ENCODE data around the gene EEF2K. TPM values are rescaled to one million over a fixed set of nuclear protein-coding genes. Genes with fewer than 3 reads are reported as not detected.

The EEF2K gene
- total RNA-seq, 1 experiment from 2014 or later: 31.8 TPM

DNA sequence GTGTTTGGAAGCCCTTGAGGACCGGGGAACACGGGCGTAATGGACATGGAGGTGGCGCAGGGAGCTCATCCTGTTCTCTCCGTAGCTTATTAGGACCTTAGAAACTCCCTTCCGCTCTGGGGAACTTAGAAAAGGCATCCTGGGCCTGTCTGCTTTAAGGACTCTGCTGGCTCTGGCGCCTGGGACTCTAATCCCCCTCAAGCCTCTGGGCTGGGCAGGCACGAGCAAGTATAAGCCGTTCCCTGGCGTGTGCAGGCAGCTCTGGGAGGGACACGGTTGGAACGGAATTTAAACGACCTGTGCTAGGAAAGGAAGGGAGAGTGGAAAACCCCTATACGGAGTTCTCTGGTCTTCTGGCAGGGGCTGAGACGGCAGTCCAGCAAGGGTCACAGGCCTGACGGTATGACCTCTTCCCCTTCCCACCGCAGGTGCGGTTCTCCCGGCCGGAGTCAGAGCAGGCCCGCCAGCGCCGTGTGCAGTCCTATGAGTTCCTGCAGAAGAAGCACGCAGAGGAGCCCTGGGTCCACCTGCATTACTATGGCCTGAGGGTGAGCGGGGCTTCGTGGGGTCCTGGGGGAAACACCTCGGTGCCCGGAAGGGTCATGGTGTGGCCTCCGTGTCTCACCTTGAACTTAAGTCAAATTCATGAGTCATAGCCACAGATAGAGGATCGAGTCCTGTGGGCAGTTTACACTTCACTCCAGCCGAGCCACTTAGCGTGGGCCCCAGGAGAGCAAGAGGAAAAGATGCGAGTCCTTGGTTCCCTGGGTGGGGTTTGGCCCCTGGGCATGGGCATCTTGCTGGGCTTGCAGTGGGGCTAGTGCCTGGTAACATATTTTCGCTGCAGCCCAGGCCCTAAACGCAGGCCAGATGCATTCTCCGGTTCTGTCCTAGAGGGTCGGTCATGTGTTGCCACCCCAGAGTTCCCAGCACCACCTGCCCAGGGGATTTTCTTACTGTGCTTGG lies 108.9 kb downstream of the EEF2K start:
- H3K9me3 Mint-ChIP-seq (ENCODE audit: low read depth, unreplicated experiment): no peaks in the 10 kb centered on the region
- H3K4me1 Mint-ChIP-seq (ENCODE audit: low read depth, unreplicated experiment): no peaks in the 10 kb centered on the region
- no peak for TF ChIP-seq CTCF (IDR thresholded peaks at IDR 0.05; ENCODE audit: unreplicated experiment)
- no peak overlapping the region for H3K27ac Mint-ChIP-seq (ENCODE audit: unreplicated experiment)
- CTCF ChIA-PET: no interaction called here
- intact Hi-C loops (cut with micrococcal nuclease; ENCODE audit: unreplicated experiment): no loop called here
- DNase-seq: no peak
- H3K27me3 Mint-ChIP-seq (ENCODE audit: unreplicated experiment): no peaks in the 10 kb centered on the region
- peaks cover 82% of the 10 kb centered on the region for H3K36me3 Mint-ChIP-seq (ENCODE audit: insufficient read depth, unreplicated experiment)
- no peak overlapping the region for H3K4me3 Mint-ChIP-seq (ENCODE audit: low read depth, unreplicated experiment)
- BruUV-seq (replicated peaks): no TSS peak

DNA sequence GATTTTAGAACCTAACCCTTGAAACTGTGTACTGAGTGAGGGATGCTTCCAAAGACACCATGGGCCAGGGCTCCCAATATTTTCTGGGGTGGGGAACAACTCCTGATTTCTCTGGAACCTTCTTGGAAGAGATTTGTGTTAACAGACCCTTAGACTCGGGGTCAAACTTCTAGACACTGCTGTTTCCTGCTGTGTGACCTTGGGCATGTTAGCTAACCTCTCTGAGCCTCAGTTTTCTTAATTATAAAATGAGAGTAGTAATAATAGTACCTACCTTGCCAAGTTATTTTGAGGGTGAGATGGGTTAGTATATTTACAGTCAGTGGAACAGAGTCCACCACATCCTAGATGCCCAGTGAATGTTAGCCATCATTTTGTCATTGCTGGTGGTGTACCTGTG lies 109.9 kb downstream of the EEF2K start:
- no peak overlapping the region for H3K27ac Mint-ChIP-seq (ENCODE audit: unreplicated experiment)
- CTCF ChIA-PET: no interaction called here

DNA sequence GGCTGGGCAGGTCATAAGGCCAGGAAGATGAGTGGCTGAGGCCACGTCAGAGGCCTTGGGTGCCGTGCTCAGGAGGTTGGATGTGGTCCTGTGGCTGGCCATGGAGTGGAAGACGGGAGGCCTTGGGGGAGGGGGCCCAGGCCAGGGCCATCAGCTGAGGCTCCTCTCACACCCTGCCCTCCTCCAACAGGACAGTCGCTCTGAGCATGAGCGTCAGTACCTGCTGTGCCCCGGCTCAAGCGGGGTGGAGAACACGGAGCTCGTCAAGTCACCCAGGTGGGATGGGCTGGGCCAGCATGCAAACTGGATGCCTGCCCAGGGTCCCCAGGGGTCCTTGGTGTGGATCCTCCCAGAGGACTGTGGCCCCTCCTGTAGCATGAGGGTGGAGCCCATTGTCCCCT lies 110.3 kb downstream of the EEF2K start:
- no peaks in the 10 kb centered on the region for H3K4me1 Mint-ChIP-seq (ENCODE audit: low read depth, unreplicated experiment)
- intact Hi-C loops (cut with micrococcal nuclease; ENCODE audit: unreplicated experiment): no loop called here
- peaks cover 88% of the 10 kb centered on the region for H3K36me3 Mint-ChIP-seq (ENCODE audit: insufficient read depth, unreplicated experiment)
- H3K27ac Mint-ChIP-seq (ENCODE audit: unreplicated experiment): no peak overlapping the region
- CTCF ChIA-PET: interaction anchor here (0.5 kb wide), 1 partner anchor 92 kb away, joined by 3 read pairs; no protein-coding TSS in a partner anchor
- H3K4me3 Mint-ChIP-seq (ENCODE audit: low read depth, unreplicated experiment): no peak overlapping the region
- H3K27me3 Mint-ChIP-seq (ENCODE audit: unreplicated experiment): no peaks in the 10 kb centered on the region
- no TSS peak for BruUV-seq (replicated peaks)
- TF ChIP-seq CTCF (IDR thresholded peaks at IDR 0.05; ENCODE audit: unreplicated experiment): no peak
- no peaks in the 10 kb centered on the region for H3K9me3 Mint-ChIP-seq (ENCODE audit: low read depth, unreplicated experiment)
- no peak for DNase-seq

More for the DNA sequence above, 109.9 kb downstream of the EEF2K start:
- BruUV-seq (replicated peaks): no TSS peak
- intact Hi-C loops (cut with micrococcal nuclease; ENCODE audit: unreplicated experiment): no loop called here
- Mint-ChIP-seq H3K9me3 (ENCODE audit: low read depth, unreplicated experiment) (no peaks in the 10 kb centered on the region), H3K27me3 (ENCODE audit: unreplicated experiment) (no peaks in the 10 kb centered on the region), H3K4me3 (ENCODE audit: low read depth, unreplicated experiment) (no peak overlapping the region), H3K4me1 (ENCODE audit: low read depth, unreplicated experiment) (no peaks in the 10 kb centered on the region), H3K36me3 (ENCODE audit: insufficient read depth, unreplicated experiment) (peaks cover 92% of the 10 kb centered on the region)
- TF ChIP-seq CTCF (IDR thresholded peaks at IDR 0.05; ENCODE audit: unreplicated experiment): no peak
- no peak for DNase-seq

DNA sequence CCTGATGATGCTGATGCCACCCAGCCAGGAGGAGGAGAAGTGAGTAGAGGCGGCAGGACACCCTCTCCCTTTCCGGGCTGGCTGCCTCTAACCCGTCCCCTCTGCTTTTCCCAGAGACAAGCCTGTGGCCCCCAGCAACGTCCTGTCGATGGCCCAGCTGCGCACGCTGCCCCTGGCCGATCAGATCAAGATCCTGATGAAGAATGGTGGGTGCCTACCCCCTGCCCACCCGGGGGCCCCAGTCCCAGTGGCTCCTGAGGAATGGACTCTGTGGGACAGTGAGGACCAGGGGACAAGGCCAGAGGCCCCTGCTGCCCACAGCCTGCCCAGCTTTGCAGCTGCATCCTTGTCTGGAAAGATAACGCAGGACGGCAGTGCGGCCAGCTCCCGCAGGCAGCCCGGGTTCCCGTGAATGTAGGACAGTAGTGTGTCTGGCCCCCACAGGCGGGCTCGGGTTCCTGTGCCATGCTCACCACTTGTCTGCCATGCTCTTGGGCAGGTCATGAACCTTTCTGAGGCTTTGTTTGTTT lies 111.0 kb downstream of the EEF2K start:
- Mint-ChIP-seq H3K27ac (ENCODE audit: unreplicated experiment) (no peak overlapping the region), H3K4me1 (ENCODE audit: low read depth, unreplicated experiment) (no peaks in the 10 kb centered on the region), H3K9me3 (ENCODE audit: low read depth, unreplicated experiment) (no peaks in the 10 kb centered on the region), H3K27me3 (ENCODE audit: unreplicated experiment) (no peaks in the 10 kb centered on the region), H3K4me3 (ENCODE audit: low read depth, unreplicated experiment) (no peak overlapping the region), H3K36me3 (ENCODE audit: insufficient read depth, unreplicated experiment) (peaks cover 85% of the 10 kb centered on the region)
- CTCF ChIA-PET: interaction anchor here (0.5 kb wide), 1 partner anchor 91 kb away, joined by 3 read pairs; no protein-coding TSS in a partner anchor
- BruUV-seq (replicated peaks): no TSS peak
- DNase-seq: no peak
- no peak for TF ChIP-seq CTCF (IDR thresholded peaks at IDR 0.05; ENCODE audit: unreplicated experiment)
- intact Hi-C loops (cut with micrococcal nuclease; ENCODE audit: unreplicated experiment): no loop called here
